Measurements from ENCODE around the gene HS6ST2.

Gene HS6ST2

DNA sequence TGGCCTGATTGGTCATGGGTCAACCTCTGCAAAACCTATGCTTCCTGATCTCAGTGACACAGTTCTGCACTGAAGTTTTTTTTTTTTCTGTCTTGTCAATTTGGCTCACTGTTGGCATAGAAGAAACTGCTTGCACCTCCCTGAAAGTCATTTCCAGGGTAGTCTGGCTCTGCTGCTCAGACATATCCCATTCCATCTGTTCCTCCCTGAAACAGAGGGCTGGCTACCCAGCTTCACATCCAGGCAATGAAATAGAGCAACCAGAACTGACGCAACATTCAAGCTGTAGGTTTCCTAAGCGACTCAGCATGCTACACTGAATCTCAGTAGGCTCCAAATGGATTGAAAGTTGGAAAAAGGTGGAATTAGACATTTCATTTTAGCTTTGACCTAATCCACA, 292.8 kb downstream of the HS6ST2 start:
- no peak for DNase-seq

DNA sequence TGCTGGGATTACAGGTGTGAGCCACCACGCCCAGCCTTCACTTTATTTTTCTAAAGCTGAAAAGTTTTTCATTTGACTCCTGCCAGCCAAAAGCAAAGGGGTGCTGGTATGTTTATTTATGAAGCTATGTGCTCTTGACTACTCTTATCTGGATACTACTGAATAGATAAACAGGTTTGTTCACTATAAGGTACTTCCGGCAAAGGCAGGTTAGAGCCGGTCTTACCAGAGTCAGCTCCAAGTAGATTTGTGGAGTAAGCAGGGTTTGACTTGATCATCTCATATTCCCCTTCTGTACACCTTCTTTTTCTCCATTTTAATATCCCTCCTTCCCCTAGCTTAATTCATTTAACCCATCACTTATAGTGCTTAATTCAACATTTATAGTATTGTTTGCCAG, 294.2 kb downstream of the HS6ST2 start:
- no peak for DNase-seq

DNA sequence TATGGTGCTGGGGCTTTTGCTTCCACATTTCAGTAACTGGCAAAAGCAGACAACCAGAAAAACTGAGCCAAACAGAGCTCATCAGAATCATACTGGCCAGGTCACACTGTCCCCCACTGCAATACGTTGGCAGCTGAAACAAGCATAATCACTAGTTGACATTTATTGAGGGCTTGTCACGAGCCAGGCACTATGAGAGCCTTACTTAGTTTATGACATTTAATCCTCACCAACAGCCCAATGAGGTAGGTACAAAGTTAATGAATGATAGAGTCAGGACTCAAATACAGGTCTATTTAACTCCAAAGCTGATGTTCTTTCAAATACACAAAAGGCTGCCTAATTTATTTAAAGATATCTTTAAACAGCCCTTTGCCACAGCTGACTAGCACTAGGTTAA, 295.6 kb downstream of the HS6ST2 start:
- no peak for DNase-seq

DNA sequence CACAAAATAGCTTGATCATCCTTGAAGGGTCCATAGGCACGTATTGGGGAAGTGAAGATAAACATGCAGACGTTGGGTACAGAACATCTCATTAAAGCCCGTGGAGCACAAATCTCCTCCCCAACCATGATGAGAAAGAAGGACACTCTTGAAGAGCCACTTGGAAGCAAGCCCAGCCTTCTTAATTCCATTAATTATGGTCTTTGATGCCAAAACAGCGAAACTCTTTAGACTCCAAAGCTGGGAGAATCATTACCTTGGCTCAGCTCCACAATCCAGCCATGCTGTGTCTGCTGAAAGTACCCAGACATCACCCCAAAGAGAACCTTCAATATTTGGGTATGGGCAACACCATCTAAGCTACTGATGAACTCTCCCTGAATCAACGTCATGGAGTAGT, 300.6 kb downstream of the HS6ST2 start:
- no peak for DNase-seq

DNA sequence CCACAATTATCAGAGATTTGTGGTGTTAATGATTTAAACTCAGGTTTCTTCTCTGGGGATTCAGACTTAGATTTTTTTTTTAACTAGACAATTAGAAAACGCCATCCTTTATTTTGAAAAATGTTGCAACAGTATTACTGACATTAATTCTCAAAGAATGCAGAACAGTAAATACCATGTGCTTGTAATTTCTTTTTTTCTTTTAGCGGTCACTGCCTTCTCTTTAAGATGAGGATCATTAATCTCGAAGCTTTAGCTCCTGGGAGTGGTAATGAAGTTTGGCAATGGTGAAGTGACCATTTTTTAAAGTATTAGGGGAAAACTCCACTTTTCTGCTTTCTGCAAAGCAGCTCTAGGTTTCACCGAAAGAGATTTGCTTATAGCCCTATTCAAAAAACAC, 305.6 kb downstream of the HS6ST2 start:
- no peak for DNase-seq

DNA sequence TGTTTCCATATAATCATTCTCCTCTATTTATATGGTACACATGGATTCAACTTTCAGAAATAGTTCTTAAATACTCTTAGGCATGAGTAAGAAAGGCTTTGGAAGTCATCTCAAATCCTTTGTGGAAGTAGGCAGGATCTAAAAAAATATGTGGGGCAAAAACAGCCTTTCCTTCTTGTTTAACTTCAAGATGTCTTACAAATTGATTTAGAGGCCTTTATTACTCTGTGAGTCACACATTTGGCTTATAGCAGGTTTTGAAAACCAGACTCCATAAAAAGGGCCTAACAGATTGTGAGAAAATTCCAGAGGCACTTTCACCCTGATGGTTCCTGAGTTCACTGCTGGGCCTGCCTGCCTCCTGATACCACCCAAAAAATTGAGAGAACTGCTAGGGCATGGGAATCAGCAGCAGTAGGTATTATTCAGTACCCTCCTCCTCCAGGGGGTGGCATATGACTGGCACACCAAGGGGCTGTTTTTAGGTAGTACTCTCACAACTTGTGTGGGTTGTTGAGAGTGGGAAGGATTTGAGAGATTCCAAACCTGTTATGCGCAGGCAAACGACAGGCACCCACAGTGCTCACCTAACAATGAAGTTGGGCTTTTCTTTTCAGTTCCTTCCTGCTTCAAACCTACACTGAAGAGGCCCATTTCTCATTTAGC, 306.9 kb downstream of the HS6ST2 start:
- DNase-seq: no peak

DNA sequence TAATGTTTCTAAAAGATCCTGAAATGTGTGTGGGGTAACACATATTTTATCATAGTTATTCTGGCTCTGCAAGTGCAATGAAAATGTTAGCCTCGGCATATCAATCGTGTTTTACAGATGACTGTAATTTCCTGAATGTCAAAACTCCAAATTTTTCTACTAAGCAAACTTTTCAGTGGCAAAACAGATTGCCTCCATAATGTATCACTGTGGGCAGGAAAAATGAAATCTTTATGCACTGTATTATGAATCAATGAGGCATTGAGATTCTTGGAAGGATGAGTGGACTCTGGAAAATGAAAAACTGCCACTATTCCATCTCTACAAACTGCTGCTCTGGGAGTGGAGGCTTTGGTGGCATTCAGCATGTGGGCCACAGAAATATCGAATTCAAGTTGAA, 309.5 kb downstream of the HS6ST2 start:
- no peak for DNase-seq

DNA sequence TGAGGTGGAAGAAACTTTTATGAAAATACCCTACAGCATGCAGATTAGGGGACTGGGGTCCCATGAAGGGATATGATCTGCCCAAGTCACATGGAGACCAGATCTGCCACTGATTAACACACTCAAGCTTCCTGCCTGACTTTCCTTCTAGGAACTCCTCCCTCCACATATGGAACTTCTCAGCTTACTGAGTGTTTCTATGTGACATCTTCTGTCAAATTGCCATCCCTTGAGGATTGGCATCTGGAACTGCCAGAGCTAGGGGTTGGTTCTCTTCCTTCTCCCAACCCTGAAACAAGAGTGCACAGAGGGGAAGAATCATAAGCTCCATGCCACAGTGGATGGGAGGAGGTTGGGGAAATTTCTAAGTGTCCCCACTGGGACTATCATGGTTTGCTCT, 319.0 kb downstream of the HS6ST2 start:
- DNase-seq: no peak

DNA sequence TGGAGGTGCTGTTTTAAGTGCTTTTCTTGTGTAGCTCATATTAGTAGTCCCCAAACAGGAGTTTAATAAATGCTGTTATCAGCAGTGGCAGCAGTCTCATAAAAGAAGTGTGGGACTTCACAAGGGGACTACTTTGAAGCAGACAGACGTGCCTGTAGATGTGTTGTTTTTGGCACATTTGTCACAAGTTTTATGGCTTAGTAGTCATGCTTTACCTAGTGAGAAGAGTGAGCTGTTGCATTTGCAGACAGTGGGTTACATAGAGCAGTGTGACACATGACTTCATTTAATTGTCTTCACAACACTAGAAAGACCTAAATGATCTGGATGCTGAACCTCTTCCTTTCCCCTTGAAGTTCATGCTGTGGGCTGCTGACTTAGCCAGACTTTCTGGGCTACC, 320.1 kb downstream of the HS6ST2 start:
- DNase-seq: no peak

DNA sequence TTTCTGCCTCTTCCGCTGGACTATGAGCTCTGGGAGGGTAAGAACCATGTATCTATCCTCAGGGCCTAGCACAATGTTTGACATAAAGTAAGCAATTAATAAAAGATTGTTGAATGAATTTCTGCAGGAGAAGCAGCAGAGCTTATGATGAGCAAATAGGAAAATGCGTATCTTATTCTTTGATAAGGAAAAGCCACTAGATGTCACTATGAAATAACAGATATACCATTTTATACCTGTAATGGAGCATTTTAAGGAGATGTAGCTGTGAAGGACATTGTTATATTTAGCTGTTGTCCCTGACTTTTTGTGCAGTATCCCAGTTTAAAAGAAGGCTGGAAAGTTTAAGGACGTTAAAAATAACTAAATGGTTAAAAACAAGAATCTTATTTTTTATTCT, 322.3 kb downstream of the HS6ST2 start:
- no peak for DNase-seq

DNA sequence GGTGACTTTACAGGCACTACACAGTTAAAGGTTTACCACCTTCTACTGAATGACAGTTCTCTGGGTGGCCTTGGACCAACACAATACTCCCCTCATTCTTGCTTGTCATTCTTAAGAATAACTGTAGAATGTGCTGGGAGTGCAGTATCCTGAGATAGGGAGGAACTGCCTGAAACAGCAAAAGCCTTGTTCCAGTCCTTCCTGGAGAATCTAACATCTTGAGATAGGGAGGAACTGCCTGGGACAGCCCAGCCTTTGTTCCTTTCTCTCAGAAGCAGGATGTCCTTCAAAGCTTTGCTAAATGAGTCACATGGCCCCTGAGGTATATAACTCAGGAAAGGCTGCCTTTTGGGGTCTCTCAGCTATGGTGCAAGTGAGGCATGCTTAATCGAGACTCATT, 323.9 kb downstream of the HS6ST2 start:
- no peak for DNase-seq

DNA sequence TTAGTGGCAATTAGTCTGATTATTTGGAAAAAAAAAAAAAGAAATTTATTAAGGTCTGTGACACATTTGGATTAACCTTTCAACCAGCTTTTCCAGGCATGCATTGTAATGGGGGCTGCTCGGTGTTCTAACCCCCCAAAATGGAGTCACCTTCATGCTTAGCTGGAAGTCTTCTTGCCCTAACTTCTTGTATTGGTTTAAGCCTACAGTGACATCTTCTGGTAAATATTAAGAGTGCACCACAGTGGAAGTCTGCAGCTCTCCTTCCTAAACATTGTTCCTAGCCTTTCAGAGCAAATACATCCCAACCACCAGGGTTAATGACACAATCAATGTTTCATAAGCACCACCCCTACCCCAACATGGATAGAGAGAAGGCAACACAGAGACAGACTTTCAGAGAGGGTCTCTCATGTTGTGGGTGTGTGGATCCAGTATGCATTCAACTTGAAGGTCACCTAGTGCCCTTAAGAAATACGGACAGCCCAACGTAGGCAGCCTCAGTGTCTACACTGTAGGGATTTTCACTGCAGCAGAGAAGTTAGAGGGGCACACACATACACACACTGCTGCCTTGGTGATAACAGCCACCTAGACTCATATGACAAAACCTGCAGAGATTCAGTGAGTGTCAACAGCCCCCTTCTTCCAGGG, 326.7 kb downstream of the HS6ST2 start:
- DNase-seq: no peak

DNA sequence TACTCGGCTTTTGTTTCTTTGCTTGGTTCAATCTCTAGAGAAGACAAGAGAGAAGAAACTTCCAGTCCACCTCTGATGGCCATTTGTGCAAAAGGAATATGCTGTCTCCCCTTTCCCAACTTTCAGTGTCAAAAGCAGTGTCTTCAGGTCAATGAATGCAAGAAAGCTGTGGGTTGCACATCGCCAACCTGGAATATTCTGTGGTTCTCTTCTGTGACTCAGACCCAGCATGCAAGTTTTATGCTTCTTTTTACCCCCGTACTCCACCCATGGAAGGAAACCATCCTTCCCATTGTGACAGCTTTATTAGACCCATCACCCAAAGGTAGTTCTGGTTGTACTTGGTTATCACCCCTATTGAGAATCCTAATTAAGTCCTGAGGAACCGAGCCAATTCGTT, 334.0 kb downstream of the HS6ST2 start:
- no peak for DNase-seq

DNA sequence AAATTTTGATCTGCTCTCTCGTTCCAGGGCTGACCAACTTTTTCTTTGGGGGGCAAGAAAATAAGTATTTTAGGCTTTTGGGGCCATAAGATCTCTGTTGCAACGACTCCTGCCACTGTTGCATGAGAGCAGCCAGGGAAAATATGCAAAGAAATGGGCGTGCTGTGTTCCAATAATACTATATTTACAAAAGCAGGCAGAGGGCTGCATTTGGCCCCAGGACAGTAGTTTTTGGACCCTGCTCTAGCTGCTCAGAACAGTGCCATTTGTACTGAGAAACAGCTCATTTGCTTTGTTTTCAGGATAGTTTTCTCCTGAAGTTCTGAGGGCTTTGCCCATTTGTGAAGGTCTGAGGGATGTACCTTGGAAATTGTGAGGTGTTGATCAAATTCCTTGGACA, 334.5 kb downstream of the HS6ST2 start:
- DNase-seq: no peak

DNA sequence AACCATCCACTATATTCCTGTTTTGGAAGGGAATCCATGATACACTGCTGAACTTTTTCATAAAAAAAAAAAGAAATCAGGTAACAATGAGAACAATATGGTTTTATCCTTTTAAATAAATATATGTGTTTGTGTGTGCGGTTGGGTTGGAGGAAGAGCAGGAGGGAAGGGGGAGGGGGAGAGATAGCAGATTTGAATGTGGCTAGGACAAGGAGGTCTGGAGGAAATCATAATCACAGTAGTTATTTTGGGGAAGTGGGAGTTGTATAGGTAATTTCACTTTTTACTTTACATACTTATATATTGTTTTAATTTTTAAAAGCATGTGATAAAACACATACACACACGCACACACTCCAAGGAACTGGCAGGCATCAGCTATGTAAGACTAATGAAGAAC, 335.1 kb downstream of the HS6ST2 start:
- DNase-seq: no peak

DNA sequence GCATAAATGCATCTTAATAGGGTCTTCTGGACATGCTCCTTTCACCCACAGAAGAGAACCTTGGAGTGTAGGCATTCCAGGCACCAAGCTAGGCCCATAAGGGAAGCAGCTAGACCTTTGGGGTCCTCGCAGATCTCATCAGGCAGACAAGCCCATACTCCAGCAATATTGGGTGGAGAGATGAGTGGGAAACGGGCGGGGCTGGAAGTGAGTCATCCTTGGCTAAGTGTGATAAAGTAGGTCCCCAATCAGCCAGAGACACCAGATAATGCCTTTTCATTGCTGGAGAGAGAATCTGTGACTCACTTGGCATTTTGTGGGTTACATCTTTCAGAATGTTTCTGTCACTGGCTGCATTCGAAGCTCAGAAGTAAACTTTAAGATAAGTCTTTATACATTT, 336.3 kb downstream of the HS6ST2 start:
- DNase-seq: no peak

DNA sequence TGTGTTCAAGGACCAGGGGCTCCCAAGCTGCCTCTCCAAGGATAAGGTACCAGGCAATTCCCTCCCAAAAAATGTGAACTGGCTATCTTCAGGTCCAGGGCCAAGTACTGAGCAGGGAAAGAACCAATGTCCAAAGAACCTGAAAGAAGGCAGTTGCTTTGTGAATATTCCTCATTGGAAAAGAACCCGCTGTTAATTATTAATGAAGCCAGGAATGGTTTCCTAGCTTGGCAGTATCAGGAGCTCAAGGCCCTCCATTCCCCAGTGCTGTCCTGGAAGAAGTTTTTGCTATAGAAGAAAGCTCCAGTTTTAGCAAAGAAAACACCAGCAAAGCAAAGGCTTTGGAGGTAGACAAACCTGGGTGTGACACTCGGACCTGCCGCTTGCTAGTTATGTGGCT, 339.6 kb downstream of the HS6ST2 start:
- DNase-seq: no peak

DNA sequence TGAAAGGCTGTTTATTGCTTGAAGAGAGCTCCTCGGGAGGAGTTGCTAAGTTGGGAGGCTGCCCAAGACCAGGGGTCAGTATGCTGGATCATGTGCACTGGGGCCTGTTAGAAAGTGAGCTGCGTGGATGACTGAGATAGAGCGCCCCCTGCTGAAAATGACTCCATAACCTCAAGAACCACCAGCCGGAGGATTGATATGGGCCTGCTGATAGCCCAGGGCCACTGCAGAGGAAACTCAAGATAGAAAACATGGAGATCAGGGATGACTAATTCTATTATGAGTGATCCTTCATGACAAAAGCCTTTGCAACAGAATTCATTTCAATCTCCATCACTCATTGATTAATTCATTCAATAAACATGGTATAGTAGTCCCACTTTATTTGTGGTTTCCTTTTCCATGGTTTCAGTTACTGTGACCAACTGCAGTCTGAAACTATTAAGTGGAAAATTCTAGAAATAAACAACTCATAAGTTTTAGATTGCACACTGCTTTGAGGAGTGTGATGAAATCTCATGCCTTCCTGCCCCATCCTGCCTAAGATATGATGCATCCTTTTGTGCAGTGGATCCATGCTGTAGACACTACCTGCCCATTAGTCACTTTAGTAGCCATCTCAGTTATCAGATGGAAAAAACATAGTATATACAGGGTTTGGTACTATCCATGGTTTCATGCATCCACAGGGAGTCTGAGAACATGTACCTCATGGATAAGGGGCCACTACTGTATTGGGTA, 342.9 kb downstream of the HS6ST2 start:
- DNase-seq: no peak

DNA sequence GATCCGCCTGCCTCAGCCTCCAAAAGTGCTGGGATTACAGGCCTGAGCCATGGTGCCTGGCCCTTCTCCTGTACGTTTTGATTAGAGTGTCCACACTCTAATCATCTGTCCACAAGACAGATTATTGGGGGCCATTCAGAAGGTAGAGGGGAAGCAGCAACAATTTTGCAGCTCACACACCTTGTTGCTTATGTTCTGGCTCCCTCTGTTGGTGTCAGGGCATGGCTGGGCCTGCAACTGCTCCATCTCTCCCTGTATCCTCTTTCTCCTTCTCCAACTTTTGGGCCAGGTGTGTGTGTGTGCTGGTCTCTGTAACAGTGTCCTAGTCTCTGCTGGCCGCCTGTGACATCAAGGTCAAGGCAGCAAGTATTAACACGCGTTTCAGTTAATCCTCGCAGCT, 344.1 kb downstream of the HS6ST2 start:
- DNase-seq: no peak

DNA sequence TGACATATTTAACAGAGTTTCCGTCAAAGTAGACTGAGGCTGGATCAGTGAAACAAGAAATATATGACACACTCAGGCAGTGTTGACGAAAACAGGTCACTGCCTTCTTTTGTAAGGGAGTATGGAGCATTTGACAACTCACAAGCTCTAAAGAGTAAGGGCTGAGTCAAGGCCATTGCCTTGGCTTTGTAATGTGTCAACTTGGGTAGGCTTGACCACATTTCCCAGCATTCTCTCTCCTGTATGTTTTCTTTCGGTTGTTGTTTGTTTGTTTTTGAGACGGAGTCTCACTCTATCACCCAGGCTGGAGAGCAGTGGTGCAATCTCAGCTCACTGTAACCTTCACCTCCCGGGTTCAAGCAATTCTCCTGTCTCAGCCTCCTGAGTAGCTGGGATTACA, 344.6 kb downstream of the HS6ST2 start:
- DNase-seq: no peak

DNA sequence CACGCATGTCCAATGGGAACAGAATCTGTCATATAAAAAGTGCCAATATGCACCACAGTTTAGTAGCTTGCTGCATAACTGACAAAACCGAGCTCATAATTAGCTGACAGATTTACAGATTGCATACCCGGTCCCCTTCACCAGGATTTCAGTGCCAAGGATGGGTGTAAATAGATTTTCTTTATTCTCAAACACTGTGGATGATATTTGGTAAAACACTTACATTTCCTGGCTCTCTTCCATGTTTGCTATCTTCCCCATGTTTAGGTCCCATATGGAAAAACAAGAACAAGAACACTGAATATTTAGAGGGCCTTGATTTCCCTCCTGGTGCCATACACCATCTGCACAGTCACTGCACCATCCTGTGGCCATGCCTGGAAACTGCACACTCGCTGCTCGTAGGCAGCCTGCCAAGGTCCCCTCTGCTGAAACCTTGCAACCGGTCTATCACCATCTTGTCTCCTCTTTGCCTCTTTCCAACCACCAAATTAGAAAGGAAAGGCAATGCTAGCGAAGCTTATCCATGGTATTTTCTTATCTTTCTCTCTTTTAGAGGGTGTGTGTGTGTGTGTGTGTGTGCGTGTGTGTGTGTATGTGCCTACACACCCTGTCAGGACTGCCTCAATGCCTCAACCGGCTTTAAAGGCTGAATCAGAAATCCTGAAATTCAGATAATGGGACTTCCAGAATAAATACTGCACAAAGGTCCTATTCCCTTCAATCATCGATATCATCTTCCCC, 345.4 kb downstream of the HS6ST2 start:
- no peak for DNase-seq

DNA sequence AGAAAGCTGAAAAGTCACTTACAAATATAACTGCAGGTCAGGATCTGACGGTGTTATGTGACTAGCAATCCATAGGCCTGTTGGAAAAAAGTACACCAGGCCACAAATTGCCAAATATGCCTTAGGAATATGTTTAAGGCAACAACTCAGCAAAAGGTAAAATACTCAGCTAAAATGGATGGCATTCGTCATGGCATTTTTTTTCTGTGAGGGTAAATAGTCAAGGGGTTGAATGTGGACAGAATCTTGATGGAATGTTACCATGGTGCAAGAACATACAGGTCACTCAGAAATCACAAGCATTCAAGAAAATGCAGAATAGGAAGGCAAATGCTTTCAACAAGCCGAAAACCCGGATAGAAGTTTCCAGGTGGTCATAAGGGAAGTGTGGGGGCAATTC, 347.9 kb downstream of the HS6ST2 start:
- no peak for DNase-seq

DNA sequence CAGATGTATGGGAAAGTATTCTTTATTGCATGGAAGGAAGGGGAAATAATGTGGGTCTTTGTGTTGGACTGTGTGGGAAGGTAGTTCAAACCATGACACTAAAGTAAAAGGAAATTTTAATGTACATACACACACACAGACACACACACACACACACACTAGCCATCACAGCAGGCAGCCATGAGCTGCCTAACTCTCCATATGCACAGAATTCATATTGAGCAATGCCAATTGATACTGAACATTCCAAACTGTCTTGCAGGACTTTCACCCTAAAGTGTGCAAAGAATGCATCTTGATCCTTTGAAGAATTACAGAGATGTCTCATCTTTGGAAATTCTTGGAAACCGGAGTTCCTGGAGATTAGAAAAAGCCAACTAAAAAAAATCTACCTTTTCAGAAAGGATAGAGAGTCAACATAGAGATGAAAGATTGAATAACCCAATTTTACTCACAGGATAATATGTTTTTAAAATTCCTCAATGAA, 349.0 kb downstream of the HS6ST2 start:
- no peak for DNase-seq
